Stomach (tissue), 9 donors: Measurements from ENCODE around the gene RPS24. TPM values are rescaled to one million over a fixed set of nuclear protein-coding genes. Genes with fewer than 3 reads are reported as not detected.
"Not testable (repeated sequence)": the region's sequence is repeated elsewhere in the genome, so short reads cannot be mapped to it uniquely, and the experiment has no call there.

Experiments used
- DNase-seq, 2 donors: peaks; one replicate each; pipeline versions ENCODE4 v3.0.0 to v3.0.0-alpha.2; 2013 to 2019
- H3K27ac ChIP-seq, 5 donors: fragments of 200-600 bp in 4 of 5; sonication (generic) in 4 of 5; one replicate each; pipeline ENCODE4 v1.5.1; 2013 to 2019; ENCODE audit warnings: mild to moderate bottlenecking in 1 of 5, moderate library complexity in 1 of 5
- H3K27me3 ChIP-seq, 3 donors: fragments of 200-600 bp; sonication (generic); one replicate each; pipeline ENCODE4 v1.5.1; 2017 to 2019; ENCODE audit warnings: mixed run types in 1 of 3
- H3K36me3 ChIP-seq, 4 donors: fragments of 200-600 bp; sonication (generic); 1 replicate in 3 of 4; 2 replicates in 1 of 4; pipeline ENCODE4 v1.5.1; 2016 to 2019
- H3K4me1 ChIP-seq, 4 donors: fragments of 200-600 bp; sonication (generic); one replicate each; pipeline ENCODE4 v1.5.1; 2016 to 2019
- H3K4me3 ChIP-seq, 4 donors: fragments of 200-600 bp; sonication (generic) in 3 of 4; one replicate each; pipeline ENCODE4 v1.5.1; 2016 to 2019; ENCODE audit warnings: mild to moderate bottlenecking in 1 of 4
- H3K9me3 ChIP-seq, 4 donors: fragments of 200-600 bp; sonication (generic); one replicate each; pipeline ENCODE4 v1.5.1; 2016 to 2019
- EP300 ChIP-seq: sonication (generic); formaldehyde crosslinking; IDR thresholded peaks from one replicate; pipeline ENCODE4 v1.6.1; 2017; ENCODE audit warnings: antibody characterized with exemption
- POLR2A ChIP-seq, 4 donors: fragments of 450-650 bp; IDR thresholded peaks; one replicate each; pipeline ENCODE4 v1.6.1; 2016; ENCODE audit warnings: antibody characterized with exemption in 4 of 4, control low read depth in 2 of 4, mild to moderate bottlenecking in 1 of 4, moderate library complexity in 1 of 4
- POLR2AphosphoS5 ChIP-seq, 3 donors: sonication (generic); formaldehyde crosslinking; IDR thresholded peaks; one replicate each; pipeline ENCODE4 v1.6.1; 2016; ENCODE audit warnings: antibody characterized with exemption in 3 of 3
- WGBS, 5 donors: extraction: QIAGEN DNeasy Blood & Tissue Kit in 3 of 5; methylation state at CpG; one replicate each; pipeline versions ENCODE4 v1.1.5 to v1.1.7; 2013 to 2018; 5-methylcytosine and 5-hydroxymethylcytosine counted together
- intact Hi-C: fragments of 100-400 bp; cut with DNase I; formaldehyde crosslinking; loops from one replicate; pipeline ENCODE4 v1.15.1; 2023; ENCODE audit warnings: low total_unique reads
- polyA plus RNA-seq, 3 donors: library from polyadenylated mRNA; stranded (reverse); fragments of 200-250 nt; gene quantifications; one replicate each; pipeline ENCODE4 v1.2.3, GENCODE V29; 2013
- total RNA-seq, 5 donors: library from RNA; depleted of rRNA; stranded (reverse); fragments of >200 nt; gene quantifications; one replicate each; pipeline versions ENCODE4 v1.1.0 to v1.2.3, GENCODE V29; 2014 to 2016
- TF ChIP-seq, protein P1 (sequence below), 7 experiments: fragments of 450-650 bp in 4 of 7; fragments of 200-600 bp in 3 of 7; sonication (generic) in 3 of 7; IDR thresholded peaks; one replicate each; pipeline ENCODE4 v1.5.1; 2016 to 2019; ENCODE audit warnings: antibody characterized with exemption in 7 of 7, control low read depth in 2 of 7, mild to moderate bottlenecking in 1 of 7
- donor health status: healthy with polysubstance abuse.
- donor health status: Bipolar disorder and iron deficiency.
- donor health status: healthy.

Gene RPS24
- total and polyA plus RNA-seq, 8 donors = 936 to 7,888 (median 2,768) TPM

DNA sequence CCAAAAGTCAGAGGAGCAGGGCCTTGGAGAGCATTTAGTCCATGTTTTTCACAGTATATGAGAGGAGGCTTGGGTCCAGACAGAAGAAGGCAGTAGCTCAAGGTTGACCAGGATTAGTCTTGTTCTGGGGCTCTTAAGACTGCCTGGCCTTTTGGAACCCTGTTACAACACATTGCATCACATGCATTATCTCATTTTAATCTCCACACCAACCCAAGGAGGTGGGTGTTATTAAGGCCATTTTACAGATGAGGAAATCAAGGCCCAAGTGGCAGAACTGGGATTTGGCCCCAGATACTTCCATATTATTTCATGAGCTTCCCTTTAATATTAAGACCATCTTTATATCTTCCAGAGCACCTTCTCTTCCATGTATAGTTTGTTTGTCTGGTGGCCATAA lies 38.8 kb downstream of the RPS24 start:
- peaks cover 0 to 7% (median 0%) of the 10 kb centered on the region in 4 donors for H3K9me3 ChIP-seq
- intact Hi-C loops = no loop called here
- no peak overlapping the region for H3K4me3 ChIP-seq
- H3K36me3 ChIP-seq = no peaks in the 10 kb centered on the region
- no peak overlapping the region for H3K27ac ChIP-seq
- H3K4me1 ChIP-seq = no peaks in the 10 kb centered on the region
- TF ChIP-seq EP300 (no peak), POLR2AphosphoS5 (IDR thresholded peaks at IDR 0.05) (no peak), POLR2A (IDR thresholded peaks at IDR 0.05) (no peak)
- TF ChIP-seq, protein P1, sequence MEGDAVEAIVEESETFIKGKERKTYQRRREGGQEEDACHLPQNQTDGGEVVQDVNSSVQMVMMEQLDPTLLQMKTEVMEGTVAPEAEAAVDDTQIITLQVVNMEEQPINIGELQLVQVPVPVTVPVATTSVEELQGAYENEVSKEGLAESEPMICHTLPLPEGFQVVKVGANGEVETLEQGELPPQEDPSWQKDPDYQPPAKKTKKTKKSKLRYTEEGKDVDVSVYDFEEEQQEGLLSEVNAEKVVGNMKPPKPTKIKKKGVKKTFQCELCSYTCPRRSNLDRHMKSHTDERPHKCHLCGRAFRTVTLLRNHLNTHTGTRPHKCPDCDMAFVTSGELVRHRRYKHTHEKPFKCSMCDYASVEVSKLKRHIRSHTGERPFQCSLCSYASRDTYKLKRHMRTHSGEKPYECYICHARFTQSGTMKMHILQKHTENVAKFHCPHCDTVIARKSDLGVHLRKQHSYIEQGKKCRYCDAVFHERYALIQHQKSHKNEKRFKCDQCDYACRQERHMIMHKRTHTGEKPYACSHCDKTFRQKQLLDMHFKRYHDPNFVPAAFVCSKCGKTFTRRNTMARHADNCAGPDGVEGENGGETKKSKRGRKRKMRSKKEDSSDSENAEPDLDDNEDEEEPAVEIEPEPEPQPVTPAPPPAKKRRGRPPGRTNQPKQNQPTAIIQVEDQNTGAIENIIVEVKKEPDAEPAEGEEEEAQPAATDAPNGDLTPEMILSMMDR (IDR thresholded peaks at IDR 0.05) = no peak
- H3K27me3 ChIP-seq = no peaks in the 10 kb centered on the region
- DNase-seq = no peak

DNA sequence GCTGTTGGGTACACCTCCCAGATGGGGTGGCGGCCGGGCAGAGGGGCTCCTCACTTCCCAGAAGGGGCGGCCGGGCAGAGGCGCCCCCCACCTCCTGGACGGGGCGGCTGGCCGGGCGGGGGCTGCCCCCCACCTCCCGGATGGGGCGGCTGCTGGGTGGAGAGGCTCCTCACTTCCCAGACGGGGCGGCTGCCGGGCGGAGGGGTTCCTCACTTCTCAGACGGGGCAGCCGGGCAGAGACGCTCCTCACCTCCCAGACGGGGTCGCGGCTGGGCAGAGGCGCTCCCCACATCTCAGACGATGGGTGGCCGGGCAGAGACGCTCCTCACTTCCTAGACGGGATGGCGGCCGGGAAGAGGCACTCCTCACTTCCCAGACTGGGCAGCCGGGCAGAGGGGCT lies 42.1 kb downstream of the RPS24 start:
- H3K4me3 ChIP-seq, H3K4me1 ChIP-seq, H3K27me3 ChIP-seq, H3K36me3 ChIP-seq, H3K27ac ChIP-seq, H3K9me3 ChIP-seq, intact Hi-C loops, DNase-seq: not testable (repeated sequence)
- WGBS, 5 donors = 88 to 100% (median 98%) methylated on average over 4 to 22 of the region's 29 CpGs

DNA sequence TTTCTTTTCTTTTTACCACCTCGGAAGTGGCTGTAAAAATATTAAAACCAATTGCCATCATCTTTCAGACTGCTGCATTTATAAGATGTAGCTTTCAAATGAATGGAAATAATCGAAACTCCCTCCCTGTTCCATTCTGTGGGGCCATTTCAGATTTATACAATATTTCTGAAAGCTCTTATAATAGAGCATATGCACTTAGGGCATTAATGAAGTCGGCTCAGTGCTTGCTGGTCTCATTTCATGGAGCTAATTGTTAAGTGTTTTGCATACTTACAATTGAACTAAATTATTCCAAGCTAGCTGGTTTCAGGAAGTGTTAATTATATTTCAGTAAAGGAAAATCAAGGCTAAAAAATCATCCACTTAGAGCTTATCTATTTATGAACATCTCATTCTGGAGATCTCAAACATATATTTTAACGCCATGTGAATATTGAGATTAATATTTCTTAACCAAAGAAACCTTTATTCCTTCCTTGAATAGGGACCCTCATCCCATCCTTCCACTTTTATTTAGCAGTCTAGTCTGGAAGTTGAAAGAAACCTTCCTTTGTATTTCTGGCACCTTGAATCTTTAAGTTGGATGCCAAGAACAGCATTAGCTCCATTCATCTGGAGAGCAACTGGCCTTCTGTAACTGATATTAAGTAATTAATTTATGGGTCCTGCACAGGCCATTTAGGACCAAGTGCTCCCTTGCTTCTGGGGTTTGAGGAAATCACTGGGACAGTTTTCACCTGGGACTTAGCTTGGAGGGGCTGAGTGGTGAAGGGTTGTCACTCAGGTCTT lies 45.1 kb downstream of the RPS24 start:
- Histone ChIP-seq H3K9me3 (peaks cover 0 to 7% (median 0%) of the 10 kb centered on the region in 4 donors), H3K36me3 (no peaks in the 10 kb centered on the region), H3K4me1 (no peaks in the 10 kb centered on the region), H3K4me3 (no peak overlapping the region), H3K27me3 (no peaks in the 10 kb centered on the region), H3K27ac (no peak overlapping the region)
- 83 to 88% (median 84%) methylated on average over 4 of the region's 4 CpGs for WGBS, 5 donors
- intact Hi-C loops = no loop called here
- TF ChIP-seq POLR2AphosphoS5 (IDR thresholded peaks at IDR 0.05) (no peak), POLR2A (IDR thresholded peaks at IDR 0.05) (no peak), EP300 (no peak)
- TF ChIP-seq, protein P1 (IDR thresholded peaks at IDR 0.05) = no peak
- no peak for DNase-seq

DNA sequence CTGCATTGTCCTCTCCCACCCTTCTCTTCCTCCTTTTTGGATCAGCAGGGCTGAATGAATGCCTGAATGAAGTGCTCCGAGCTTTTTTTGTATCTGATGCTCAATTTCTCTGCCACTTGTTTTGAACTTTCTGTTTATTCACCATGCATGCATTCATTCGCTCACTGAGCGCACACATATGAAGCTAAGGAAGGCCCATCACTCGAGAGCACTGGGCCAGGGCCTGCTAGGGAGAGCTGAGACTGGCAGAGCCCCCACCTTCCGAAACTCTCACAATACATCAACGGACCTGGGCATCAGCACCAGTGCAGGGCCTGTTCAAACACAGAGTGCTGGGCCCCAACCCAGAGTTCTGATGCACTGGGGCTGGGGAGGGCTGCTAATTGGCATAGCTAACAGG lies 45.7 kb downstream of the RPS24 start:
- Histone ChIP-seq H3K36me3 (no peaks in the 10 kb centered on the region), H3K27ac (no peak overlapping the region), H3K4me3 (no peak overlapping the region), H3K4me1 (no peaks in the 10 kb centered on the region), H3K9me3 (peaks cover 0 to 5% (median 0%) of the 10 kb centered on the region in 4 donors), H3K27me3 (no peaks in the 10 kb centered on the region)
- WGBS, 5 donors = 76 to 93% (median 89%) methylated on average over 6 of the region's 6 CpGs
- intact Hi-C loops = no loop called here
- no peak for DNase-seq
- TF ChIP-seq, protein P1 (IDR thresholded peaks at IDR 0.05) = no peak
- TF ChIP-seq POLR2A (IDR thresholded peaks at IDR 0.05) (no peak), EP300 (no peak), POLR2AphosphoS5 (IDR thresholded peaks at IDR 0.05) (no peak)

DNA sequence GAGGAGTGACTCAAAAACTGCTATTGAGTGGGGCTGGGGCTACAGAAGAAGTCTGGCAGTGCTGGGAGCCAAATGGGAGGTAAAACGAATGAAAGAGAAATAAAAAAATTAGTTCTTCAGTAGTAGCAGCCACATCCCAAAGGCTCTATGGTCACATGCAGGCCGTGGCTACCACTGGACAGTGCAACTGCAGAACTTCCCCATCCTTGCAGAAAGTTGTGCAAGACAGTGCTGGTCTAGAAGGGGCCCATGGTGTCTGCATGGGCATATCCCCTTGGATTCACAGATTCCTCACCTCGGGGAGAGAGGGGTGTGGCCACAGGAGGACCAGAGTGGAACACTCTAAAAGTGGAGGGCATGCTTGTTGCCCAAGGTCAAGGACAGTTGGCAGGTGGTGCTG lies 47.6 kb downstream of the RPS24 start:
- H3K27ac ChIP-seq = no peak overlapping the region
- peaks cover 0 to 6% (median 0%) of the 10 kb centered on the region in 3 donors for H3K27me3 ChIP-seq
- no peak for DNase-seq
- no peaks in the 10 kb centered on the region for H3K36me3 ChIP-seq
- H3K9me3 ChIP-seq = no peaks in the 10 kb centered on the region
- intact Hi-C loops = no loop called here
- no peak for TF ChIP-seq POLR2A (IDR thresholded peaks at IDR 0.05)
- no peak for TF ChIP-seq POLR2AphosphoS5 (IDR thresholded peaks at IDR 0.05)
- TF ChIP-seq EP300 = no peak
- TF ChIP-seq, protein P1 (IDR thresholded peaks at IDR 0.05) = no peak
- H3K4me1 ChIP-seq = no peaks in the 10 kb centered on the region
- 39 to 68% (median 54%) methylated on average over 3 of the region's 3 CpGs for WGBS, 5 donors
- H3K4me3 ChIP-seq = no peak overlapping the region
